ENCODE results near the gene APMAP. TPM values are rescaled to one million over a fixed set of nuclear protein-coding genes. Genes with fewer than 3 reads are reported as not detected.
"Not testable (repeated sequence)": the region's sequence is repeated elsewhere in the genome, so short reads cannot be mapped to it uniquely, and the experiment has no call there.

APMAP gene
- total RNA-seq, 1 experiment from 2014 or later, result 82.7 TPM

- H3K9ac ChIP-seq (ENCODE audit: low read length); DNase-seq (ENCODE audit: low read depth, low spot score); H3K79me2 ChIP-seq (ENCODE audit: insufficient read depth, low read length); H3K4me3 ChIP-seq (replicated peaks in 1 of 2; ENCODE audit: low read depth in 1 of 2, low read length in 2 of 2); RAD21 ChIA-PET (ENCODE audit: low non-redundant PET in 1 of 2, low total read pairs in 2 of 2, uncharacterized antibody in 2 of 2, unreplicated experiment in 2 of 2); H3K27ac ChIP-seq (ENCODE audit: low read depth, low read length); H3K27me3 ChIP-seq (ENCODE audit: insufficient read depth, low read length); POLR2A ChIA-PET; ATAC-seq; H3K4me1 ChIP-seq (ENCODE audit: control insufficient read depth in 1 of 2, insufficient read depth in 2 of 2, low read length in 2 of 2); H3K4me2 ChIP-seq (ENCODE audit: low read length); H3K9me3 ChIP-seq (ENCODE audit: control insufficient read depth in 1 of 2, insufficient read depth in 1 of 2, low read depth in 1 of 2, low read length in 2 of 2); H2AFZ ChIP-seq (ENCODE audit: low read depth, low read length, poor library complexity, severe bottlenecking); H3K9me2 ChIP-seq (ENCODE audit: insufficient read depth); BruUV-seq (replicated peaks); H3K36me3 ChIP-seq (ENCODE audit: control insufficient read depth in 1 of 2, insufficient read depth in 2 of 2, low read length in 2 of 2); CTCF ChIA-PET; H4K20me1 ChIP-seq (ENCODE audit: insufficient read depth): not testable (repeated sequence)
- intact Hi-C loops (cut with micrococcal nuclease), result loop anchor here (2.0 to 10.0 kb wide), 2 partner anchors 385 to 759 kb away; no protein-coding TSS in a partner anchor
These were observed 72.9 kb downstream of the APMAP start for GRCh38 chr20:24919665-24920064.

- Histone ChIP-seq H3K79me2 (ENCODE audit: insufficient read depth, low read length) (no peaks in the 10 kb centered on the region), H4K20me1 (ENCODE audit: insufficient read depth) (no peaks in the 10 kb centered on the region), H3K4me1 (ENCODE audit: control insufficient read depth in 1 of 2, insufficient read depth in 2 of 2, low read length in 2 of 2) (no peaks in the 10 kb centered on the region), H2AFZ (ENCODE audit: low read depth, low read length, poor library complexity, severe bottlenecking) (no peak overlapping the region), H3K27ac (ENCODE audit: low read depth, low read length) (no peak overlapping the region), H3K36me3 (ENCODE audit: control insufficient read depth in 1 of 2, insufficient read depth in 2 of 2, low read length in 2 of 2) (no peaks in the 10 kb centered on the region), H3K27me3 (ENCODE audit: insufficient read depth, low read length) (no peaks in the 10 kb centered on the region), H3K9me2 (ENCODE audit: insufficient read depth) (no peaks in the 10 kb centered on the region), H3K4me2 (ENCODE audit: low read length) (no peak overlapping the region), H3K4me3 (replicated peaks in 1 of 2; ENCODE audit: low read depth in 1 of 2, low read length in 2 of 2) (no peak overlapping the region), H3K9me3 (ENCODE audit: control insufficient read depth in 1 of 2, insufficient read depth in 1 of 2, low read depth in 1 of 2, low read length in 2 of 2) (no peaks in the 10 kb centered on the region), H3K9ac (ENCODE audit: low read length) (no peak overlapping the region)
- peak; percentile 14; the same call in 1 of the 2 replicates for ATAC-seq
- ChIA-PET POLR2A (no interaction called here), CTCF (interaction anchor here (0.8 to 1.6 kb wide), 4 partner anchors 135 to 1251 kb away, joined by 3 to 9 read pairs (median 6); no protein-coding TSS in a partner anchor), RAD21 (ENCODE audit: low non-redundant PET in 1 of 2, low total read pairs in 2 of 2, uncharacterized antibody in 2 of 2, unreplicated experiment in 2 of 2) (interaction anchor here (0.9 to 1.0 kb wide), 2 partner anchors 135 to 144 kb away, joined by 3 to 5 read pairs; no protein-coding TSS in a partner anchor)
- no TSS peak for BruUV-seq (replicated peaks)
- intact Hi-C loops (cut with micrococcal nuclease), result loop anchor here (1.0 to 10.0 kb wide), 5 partner anchors 135 to 1030 kb away; no protein-coding TSS in a partner anchor
- no peak for DNase-seq (ENCODE audit: low read depth, low spot score)
- TF ChIP-seq CBX3 (IDR thresholded peaks at IDR 0.05; ENCODE audit: low read depth) (no peak), SIN3A (IDR thresholded peaks at IDR 0.05; ENCODE audit: low read depth) (no peak), YY1 (IDR thresholded peaks at IDR 0.05; ENCODE audit: extremely low read depth, insufficient replicate concordance, low read depth, low read length) (no peak), EZH2phosphoT487 (IDR thresholded peaks at IDR 0.05; ENCODE audit: borderline replicate concordance) (no peak), POLR2AphosphoS5 (IDR thresholded peaks at IDR 0.05; ENCODE audit: low read depth, low read length) (no peak), EZH2 (IDR thresholded peaks at IDR 0.05) (no peak), SRF (IDR thresholded peaks at IDR 0.05; ENCODE audit: low read depth) (no peak), SP1 (IDR thresholded peaks at IDR 0.05; ENCODE audit: low read depth) (no peak), ATF3 (IDR thresholded peaks at IDR 0.05) (no peak), TCF7L2 (IDR thresholded peaks at IDR 0.05; ENCODE audit: borderline replicate concordance, extremely low read depth, insufficient read depth, insufficient read length) (no peak), ZFX (IDR thresholded peaks at IDR 0.05) (no peak), EGR1 (IDR thresholded peaks at IDR 0.05; ENCODE audit: low read depth) (no peak)
- TF ChIP-seq, protein P1, sequence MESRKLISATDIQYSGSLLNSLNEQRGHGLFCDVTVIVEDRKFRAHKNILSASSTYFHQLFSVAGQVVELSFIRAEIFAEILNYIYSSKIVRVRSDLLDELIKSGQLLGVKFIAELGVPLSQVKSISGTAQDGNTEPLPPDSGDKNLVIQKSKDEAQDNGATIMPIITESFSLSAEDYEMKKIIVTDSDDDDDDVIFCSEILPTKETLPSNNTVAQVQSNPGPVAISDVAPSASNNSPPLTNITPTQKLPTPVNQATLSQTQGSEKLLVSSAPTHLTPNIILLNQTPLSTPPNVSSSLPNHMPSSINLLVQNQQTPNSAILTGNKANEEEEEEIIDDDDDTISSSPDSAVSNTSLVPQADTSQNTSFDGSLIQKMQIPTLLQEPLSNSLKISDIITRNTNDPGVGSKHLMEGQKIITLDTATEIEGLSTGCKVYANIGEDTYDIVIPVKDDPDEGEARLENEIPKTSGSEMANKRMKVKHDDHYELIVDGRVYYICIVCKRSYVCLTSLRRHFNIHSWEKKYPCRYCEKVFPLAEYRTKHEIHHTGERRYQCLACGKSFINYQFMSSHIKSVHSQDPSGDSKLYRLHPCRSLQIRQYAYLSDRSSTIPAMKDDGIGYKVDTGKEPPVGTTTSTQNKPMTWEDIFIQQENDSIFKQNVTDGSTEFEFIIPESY (IDR thresholded peaks at IDR 0.05; ENCODE audit: extremely low read depth, insufficient replicate concordance, low read length), result no peak
- TF ChIP-seq, protein P2, sequence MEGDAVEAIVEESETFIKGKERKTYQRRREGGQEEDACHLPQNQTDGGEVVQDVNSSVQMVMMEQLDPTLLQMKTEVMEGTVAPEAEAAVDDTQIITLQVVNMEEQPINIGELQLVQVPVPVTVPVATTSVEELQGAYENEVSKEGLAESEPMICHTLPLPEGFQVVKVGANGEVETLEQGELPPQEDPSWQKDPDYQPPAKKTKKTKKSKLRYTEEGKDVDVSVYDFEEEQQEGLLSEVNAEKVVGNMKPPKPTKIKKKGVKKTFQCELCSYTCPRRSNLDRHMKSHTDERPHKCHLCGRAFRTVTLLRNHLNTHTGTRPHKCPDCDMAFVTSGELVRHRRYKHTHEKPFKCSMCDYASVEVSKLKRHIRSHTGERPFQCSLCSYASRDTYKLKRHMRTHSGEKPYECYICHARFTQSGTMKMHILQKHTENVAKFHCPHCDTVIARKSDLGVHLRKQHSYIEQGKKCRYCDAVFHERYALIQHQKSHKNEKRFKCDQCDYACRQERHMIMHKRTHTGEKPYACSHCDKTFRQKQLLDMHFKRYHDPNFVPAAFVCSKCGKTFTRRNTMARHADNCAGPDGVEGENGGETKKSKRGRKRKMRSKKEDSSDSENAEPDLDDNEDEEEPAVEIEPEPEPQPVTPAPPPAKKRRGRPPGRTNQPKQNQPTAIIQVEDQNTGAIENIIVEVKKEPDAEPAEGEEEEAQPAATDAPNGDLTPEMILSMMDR (IDR thresholded peaks at IDR 0.05 in 2 of 3, conservative IDR thresholded peaks at IDR 0.05 in 1 of 3; ENCODE audit: borderline replicate concordance in 1 of 3, insufficient read depth in 1 of 3, low read depth in 2 of 3, low read length in 2 of 3), result no peak
These were observed 73.7 kb downstream of the APMAP start for GRCh38 chr20:24918579-24919566.
